NCI-H526 treated with DMSO at 0.1 percent for 48 hours (cell line): ENCODE results near the gene NUMB.
A peak's percentile ranks its signal among the peaks of the same experiment; 100 is the strongest.
"Not testable (repeated sequence)": the region's sequence is repeated elsewhere in the genome, so short reads cannot be mapped to it uniquely, and the experiment has no call there.

Experiments used
- DNase-seq: peaks from one replicate; lab custom pipeline; 2025; lab: John Stamatoyannopoulos, UW

Gene NUMB

DNA sequence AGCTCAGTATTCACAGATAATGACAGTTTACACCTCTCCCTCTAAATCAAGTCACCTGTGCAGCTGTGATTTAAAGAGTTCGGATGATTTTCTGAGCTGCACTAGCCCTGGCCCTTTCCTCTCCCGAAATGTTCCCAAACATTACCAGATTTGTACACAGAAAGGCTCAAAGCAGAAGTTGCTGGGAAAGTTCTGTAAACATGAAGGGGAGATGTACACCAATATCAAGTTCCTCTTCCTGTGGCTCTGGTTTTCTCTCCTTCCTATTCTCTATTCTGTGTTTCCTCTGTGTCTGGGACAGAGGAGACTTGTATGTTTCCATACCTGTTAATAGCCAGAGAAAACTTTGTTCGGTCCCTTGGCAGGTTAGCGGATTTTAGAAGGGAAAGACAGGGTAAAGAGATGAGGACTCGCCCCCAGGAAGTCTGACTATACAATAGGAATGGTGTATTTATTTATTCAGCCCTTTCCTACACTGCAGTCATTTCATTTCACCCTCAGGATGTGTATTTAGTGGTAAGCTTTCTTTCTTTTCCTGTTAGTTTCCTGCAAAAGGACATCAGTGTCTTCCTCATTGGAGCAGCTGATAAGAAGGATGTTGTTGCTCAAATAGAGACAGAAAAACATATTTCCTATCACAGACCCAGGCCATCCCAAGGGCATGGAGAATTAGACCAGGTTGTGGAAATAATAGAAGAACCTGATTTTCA lies 7.6 kb upstream of the NUMB start:
- DNase-seq = no peak

DNA sequence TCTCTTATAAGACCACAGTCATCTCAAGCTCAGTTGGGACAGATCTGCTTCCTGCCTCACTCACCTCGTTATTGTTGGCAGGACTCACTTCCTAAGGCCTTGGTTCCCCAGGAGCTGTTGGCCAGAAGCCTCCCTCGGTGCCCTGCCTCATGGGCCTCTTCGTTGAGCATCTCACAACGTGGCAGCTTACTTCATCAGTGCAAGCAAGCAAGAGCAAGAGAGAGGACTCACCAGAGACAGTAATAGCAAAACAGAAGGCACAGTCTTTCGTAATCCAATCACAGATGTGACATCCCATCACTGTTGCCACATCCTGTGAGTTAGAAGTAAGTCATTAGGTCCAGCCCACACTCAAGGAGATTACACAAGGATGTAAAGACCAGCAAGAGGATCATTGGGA lies 5.1 kb upstream of the NUMB start:
- no peak for DNase-seq

DNA sequence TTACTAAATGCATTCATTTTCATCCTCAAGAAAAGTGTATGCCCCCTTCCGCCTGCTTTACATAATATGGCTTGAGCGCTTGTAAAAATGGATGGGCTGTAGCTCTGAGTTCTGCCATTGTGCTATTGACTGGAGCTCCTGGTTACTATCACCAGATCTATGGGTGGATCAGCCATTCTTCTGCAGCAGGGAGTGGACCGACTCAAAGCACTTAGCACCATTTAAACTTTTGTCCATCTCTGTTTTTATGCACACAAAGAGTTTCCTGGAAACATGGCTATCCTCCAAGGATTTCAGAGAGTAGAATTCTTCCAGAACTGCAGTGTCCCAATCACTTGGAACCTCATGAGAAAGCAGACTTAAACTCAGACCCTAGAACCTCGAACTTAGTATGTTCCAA lies 4.5 kb upstream of the NUMB start:
- DNase-seq = peak; percentile 61

GRCh38 chr14:73462048-73462715 lies 3.8 kb upstream of the NUMB start:
- DNase-seq = peak; percentile 85

DNA sequence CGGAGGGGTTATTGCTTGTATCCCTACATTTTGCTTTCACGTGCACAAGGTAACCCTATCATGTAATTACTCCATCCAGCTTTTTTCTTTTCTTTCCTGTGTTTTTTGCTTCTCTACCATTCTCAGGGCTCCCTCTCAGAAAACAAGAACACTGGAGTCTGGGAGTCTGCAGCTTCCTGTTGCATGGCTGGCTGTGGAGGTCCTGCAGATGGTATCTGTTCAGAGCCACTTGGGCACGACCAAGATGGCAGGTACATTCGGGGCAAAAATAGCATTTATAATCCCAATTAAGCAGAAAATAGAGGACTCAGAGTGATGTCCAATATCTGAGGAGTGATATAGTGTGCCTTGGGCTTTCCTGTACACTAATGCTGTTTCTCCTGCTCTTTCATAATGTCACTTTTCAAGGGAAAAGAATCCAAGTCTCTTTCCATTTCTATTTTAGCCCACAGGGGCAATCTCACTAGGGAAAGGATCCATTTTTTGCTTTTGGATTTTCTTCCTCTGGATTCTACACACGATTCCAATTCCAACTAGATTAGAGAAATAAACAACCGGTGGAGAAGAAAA lies 3.2 kb upstream of the NUMB start:
- no peak for DNase-seq

DNA sequence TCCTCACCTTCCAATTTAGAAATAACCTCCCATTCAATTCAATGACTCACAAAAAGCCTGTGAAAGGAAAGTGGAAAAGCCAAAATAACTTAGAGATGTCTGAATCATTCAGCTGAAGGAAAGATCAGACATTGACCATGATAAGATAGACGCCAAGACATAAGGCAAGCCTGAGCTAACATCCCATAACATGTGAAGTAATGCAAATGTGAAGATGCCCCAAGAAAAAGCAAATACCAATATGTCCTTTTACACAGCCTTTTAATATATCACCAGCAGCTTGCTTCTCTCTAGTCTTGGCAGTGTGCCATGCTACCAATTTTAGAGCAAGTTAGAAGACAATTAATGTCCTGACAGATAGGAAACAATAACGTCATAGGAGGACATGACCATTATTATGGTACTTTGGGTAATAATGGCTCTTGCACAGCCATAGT lies 2.4 kb upstream of the NUMB start:
- DNase-seq = no peak

DNA sequence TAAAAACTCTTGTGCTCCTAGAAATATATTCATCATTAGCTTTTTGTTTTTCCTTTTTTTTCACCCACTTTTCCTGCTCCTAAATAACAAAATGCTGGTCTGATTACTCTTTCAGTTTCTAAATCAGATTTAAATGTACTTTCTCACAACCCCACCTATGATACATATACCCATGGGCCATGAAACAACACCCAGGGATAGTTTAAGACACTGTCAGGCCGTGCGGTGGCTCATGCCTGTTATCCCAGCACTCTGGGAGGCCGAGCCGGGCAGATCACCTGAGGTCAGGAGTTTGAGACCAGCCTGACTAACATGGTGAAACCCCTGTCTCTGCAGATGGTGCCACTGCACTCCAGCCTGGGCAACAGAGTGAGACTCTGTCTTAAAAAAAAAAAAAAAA lies 1.6 kb upstream of the NUMB start:
- no peak for DNase-seq

DNA sequence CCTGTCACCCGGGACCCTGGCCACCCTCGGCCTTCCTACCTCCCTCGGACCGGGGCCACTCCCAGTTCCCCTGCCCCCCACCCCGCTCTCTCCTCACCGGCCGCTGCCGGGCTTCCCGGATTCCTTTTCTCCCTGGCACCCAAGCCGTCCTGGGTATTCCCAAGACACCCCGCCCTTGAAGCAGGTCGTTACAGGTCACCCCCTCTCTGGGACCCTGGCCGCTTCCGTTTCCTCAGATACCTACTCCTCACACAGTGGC lies 493 bp downstream of the NUMB start:
- no peak for DNase-seq

DNA sequence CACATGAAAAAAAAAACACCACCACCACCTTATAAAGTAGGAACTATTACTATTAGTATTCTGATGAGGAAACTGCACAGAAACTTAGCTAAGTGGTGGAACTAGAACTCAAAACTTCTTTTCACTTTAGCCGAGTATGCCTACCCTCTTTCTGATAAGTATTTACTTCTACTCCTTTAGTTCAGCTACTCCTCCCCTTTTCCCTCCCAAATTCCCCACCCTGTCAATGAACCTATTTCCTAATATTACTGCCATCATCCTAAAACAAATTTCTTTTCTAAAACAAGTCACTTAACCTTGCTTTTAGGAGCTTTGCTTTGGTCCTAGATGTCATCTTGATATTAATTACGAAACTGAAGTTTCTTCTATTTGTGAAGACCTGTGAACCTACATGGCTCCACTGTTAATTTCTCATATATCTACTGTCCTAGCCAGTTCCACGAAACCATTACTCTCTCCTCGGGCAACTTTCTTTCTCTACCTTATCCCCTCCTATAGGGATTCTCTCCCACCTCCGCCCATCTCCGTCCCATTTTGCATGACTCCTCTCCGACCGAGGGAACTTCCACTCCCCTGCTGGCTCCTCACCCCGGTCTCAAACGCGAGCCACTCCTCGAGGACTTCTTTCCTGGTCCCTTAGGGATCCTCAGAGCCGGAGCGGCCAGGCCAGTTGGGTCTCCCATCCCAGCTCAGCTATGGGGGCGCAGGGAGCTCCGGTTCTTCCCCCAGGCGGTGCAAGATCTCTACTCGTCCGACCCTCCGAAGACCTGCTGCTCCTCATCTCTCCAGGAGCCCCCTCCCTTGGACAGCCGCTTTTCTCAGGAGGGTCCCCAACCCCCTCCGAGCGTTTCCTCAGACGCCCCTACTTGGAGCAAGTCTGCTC lies 1.1 kb downstream of the NUMB start:
- DNase-seq = peak; percentile 58

DNA sequence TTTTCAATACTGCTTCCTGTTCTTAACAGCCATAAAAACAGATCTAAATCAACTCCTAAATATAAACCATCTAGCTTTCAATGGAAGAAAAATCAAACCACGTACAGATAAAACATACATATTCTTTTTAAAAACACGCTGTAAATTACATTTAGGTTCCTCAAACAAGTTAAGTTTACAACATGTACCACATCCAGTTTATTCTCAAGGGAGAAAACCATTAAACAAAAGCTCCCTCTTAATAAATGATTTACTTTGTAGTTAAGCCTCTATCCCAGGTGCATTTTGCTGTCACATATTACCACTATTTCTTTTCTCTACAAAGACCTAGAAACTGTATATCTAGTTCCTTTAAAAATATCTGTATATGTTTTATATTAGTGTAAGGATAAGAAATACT lies 3.1 kb downstream of the NUMB start:
- DNase-seq = no peak

- no peak for DNase-seq
Measured at GRCh38 chr14:73452341-73453186, 5.8 kb downstream of the NUMB start.

DNA sequence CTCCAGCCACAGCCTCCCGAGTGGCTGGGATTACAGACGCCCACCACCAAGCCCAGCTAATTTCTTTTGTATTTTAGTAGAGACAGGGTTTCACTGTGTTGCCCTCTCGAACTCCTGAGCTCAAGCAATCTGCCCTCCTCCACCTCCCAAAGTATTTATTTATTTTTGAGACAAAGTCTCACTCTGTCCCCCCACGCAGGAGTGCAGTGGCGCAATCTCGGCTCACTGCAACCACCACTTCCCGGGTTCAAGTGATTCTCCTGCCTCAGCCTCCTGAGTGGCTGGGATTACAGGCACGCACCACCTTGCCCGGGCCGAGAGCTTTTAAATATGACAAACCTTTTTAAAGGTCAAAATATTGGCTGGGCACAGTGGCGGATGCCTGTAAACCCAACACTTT lies 14.6 kb downstream of the NUMB start:
- no peak for DNase-seq

DNA sequence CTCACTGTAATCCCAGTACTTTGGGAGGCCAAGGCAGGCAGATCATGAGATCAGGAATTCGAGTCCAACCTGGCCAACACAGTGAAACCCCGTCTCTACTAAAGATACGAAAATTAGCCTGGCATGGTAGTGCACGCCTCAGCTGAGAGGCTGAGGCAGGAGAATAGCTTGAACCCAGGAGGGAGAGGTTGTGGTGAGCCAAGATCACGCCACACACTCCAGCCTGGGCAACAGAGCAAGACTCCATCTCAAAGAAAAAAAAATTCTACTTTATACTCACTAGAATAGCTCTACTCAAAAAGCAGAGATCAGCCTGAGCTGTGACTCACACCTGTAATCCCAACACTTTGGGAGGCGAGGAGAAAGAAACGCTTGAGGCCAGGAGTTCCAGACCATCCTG lies 17.1 kb downstream of the NUMB start:
- DNase-seq = no peak

DNA sequence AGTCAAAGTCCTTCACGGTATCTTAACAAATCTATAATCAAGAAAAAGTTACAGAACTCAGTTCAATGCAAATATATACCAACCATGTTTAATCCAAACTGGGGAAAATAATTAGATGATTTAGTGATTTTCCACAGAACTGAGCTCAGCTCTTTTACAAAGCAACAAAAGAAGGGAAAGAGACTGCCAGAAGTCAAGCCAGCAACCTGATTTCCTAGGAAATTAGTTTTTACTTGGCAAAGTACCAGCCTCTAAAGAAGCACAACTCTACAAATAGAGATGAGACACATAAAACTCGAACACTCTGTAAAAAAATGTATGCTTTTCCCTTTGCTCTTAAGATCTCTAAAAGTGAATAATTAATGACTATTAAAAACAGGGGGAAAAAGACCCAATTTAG lies 19.4 kb downstream of the NUMB start:
- DNase-seq = no peak

DNA sequence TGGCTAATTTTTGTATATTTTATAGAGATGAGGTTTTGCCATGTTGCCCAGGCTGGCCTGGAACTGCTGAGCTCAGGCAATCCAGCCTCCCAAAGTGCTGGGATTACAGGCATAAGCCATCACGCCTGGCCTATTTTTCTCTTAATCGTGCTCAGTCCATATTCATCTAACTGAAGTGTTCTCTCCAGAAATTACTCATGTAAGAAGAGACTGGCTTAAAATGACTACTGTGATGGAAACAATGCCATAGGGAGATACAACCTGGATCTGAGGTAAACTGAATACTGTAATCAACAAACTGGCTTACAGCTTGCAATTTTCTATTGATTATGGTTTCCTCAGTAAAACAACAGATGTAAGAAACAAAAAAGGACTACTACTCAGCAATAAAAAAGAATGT lies 21.1 kb downstream of the NUMB start:
- no peak for DNase-seq

DNA sequence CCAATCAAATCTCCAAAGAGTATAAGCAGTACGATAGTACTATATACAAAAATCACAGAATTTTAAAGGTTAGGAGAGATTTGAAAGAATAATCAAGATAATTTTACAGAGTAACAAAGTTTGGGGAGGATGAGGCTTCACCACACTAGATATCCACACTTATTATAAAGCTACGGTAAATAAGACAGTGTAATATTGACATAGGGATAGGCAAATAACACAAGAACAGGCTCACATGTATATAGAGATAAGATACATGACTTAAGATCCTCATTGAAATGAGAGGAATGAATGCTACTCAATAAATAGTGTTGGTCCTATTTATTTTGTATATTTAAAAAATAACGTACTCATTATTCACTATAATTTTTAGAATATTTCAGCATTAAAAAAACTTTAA lies 26.2 kb downstream of the NUMB start:
- DNase-seq = no peak

DNA sequence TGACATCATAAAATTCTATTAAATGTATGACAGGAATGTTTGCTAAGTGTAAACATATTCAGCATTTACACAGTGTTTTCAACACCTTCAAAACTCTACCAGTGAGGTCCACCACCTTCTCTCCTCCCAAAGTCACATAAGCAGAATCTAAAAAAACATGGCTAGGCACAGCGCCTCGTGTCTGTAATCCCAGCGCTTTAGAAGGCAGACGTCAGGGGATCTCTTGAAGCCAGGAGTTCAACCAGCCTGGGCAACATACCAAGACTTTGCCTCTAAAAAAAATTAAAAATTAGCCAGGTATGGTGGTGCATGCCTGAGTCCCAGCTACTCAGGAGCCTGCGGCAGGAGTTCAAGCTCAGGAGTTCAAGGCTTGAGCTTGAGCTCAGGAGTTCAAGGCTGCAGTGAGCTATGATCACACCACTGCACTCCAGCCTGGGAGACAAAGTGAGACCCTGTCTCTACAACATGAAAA lies 30.0 kb downstream of the NUMB start:
- DNase-seq = no peak

- no peak for DNase-seq
Measured at GRCh38 chr14:73427516-73428264, 30.7 kb downstream of the NUMB start.

DNA sequence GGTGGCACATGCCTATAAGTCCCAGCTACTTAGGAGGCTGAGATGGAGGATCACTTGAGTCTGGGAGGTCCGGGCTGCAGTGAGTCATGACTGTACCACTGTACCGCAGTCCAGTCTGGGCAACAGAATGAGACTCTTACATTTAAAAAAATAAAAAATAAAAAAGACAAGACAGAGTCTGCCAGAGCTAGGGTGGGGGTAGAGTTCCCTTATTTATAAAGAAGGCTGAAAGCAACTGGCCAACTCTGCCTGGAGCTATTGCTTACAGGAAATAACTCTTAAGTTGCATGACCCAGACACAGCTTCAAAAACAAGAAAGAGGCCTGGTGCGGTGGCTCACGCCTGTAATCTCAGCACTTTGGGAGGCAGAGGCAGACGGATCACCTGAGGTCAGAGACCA lies 31.5 kb downstream of the NUMB start:
- no peak for DNase-seq

GRCh38 chr14:73424453-73424852 lies 33.9 kb downstream of the NUMB start:
- DNase-seq = no peak

GRCh38 chr14:73423092-73423491 lies 35.3 kb downstream of the NUMB start:
- not testable (repeated sequence) for DNase-seq
